IMR-90 (cell line): ENCODE measurements around the gene SMIM24.

Experiments
- CEBPB ChIP-seq: IDR thresholded peaks from 2 replicates; pipeline ENCODE4 v1.6.1; 2012; ENCODE audit warnings: low read depth, low read length, improper control_type of control experiment
- CTCF ChIP-seq: conservative IDR thresholded peaks from 2 replicates; pipeline ENCODE4 v1.5.1; 2012; ENCODE audit warnings: mild to moderate bottlenecking, low read depth, low read length, improper control_type of control experiment
- ELK1 ChIP-seq: fragments of 150-350 bp; IDR thresholded peaks from 2 replicates; pipeline ENCODE4 v1.6.1; 2016; ENCODE audit warnings: low read depth, mild to moderate bottlenecking, low read length, moderate library complexity, borderline replicate concordance
- POLR2A ChIP-seq: IDR thresholded peaks from 2 replicates; pipeline ENCODE4 v1.6.1; 2012; ENCODE audit warnings: mild to moderate bottlenecking, low read depth, low read length
- USF2 ChIP-seq: fragments of 150-350 bp; IDR thresholded peaks from 2 replicates; pipeline ENCODE4 v1.6.1; 2017; ENCODE audit warnings: mild to moderate bottlenecking, antibody characterized with exemption, low read length, low read depth

- TF ChIP-seq CTCF (no peak), POLR2A (no peak), USF2 (no peak), CEBPB (no peak), ELK1 (no peak)
These were observed 10.5 kb downstream of the SMIM24 start for GRCh38 chr19:3469638-3470499.
